ENCODE data around the gene TAOK1. TPM values are rescaled to one million over a fixed set of nuclear protein-coding genes. Genes with fewer than 3 reads are reported as not detected.

TAOK1 gene
- total and polyA plus RNA-seq, 10 of the 15 experiments (the other 5 are each of a cell fraction or from before 2014, with no cell fraction given) = 2.0 to 27.1 (median 11.8) TPM

DNA sequence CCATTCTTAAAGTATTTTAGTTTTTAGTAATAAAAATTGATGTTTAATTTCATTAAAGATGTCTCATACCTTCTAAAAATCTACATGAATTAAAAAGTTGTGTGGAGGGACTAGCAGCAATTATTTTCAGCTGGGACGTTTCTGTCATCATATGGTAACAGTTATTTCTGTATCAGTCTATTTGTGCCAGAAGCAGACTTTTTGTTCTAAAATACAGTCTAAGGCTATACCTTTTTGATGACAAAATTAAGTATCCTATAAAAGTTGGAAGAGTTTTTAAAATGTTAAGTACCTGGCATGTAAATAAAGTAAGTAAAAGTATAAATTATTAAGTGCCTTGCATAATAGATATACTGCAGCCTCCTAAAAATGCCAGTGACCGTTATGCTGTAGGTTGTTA, 5.9 kb downstream of the TAOK1 start (continued):
- TF ChIP-seq NFYB (IDR thresholded peaks at IDR 0.05; ENCODE audit: insufficient read depth, low read depth, low read length) (no peak), ZNF274 (IDR thresholded peaks at IDR 0.05; ENCODE audit: insufficient read depth, insufficient read length) (no peak), CTCF (IDR thresholded peaks at IDR 0.05 in 2 of 3, conservative IDR thresholded peaks at IDR 0.05 in 1 of 3; ENCODE audit: control insufficient read depth in 2 of 3, extremely low read depth in 1 of 3, insufficient read depth in 1 of 3, low read depth in 3 of 3, low read length in 3 of 3) (no peak), HCFC1 (IDR thresholded peaks at IDR 0.05; ENCODE audit: low read length) (no peak), ZBTB33 (IDR thresholded peaks at IDR 0.05) (no peak), HDAC6 (IDR thresholded peaks at IDR 0.05; ENCODE audit: unreplicated experiment) (no peak)
- TF ChIP-seq, protein P1, sequence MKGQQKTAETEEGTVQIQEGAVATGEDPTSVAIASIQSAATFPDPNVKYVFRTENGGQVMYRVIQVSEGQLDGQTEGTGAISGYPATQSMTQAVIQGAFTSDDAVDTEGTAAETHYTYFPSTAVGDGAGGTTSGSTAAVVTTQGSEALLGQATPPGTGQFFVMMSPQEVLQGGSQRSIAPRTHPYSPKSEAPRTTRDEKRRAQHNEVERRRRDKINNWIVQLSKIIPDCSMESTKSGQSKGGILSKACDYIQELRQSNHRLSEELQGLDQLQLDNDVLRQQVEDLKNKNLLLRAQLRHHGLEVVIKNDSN (IDR thresholded peaks at IDR 0.05; ENCODE audit: borderline replicate concordance, extremely low read length, insufficient read depth, low read depth, low read length) = no peak

Data from GM12878 (cell line).